ENCODE measurements around the gene LSM5. TPM values are rescaled to one million over a fixed set of nuclear protein-coding genes. Genes with fewer than 3 reads are reported as not detected.

Gene LSM5
- total RNA-seq, 1 experiment from 2014 or later = 104 TPM

DNA sequence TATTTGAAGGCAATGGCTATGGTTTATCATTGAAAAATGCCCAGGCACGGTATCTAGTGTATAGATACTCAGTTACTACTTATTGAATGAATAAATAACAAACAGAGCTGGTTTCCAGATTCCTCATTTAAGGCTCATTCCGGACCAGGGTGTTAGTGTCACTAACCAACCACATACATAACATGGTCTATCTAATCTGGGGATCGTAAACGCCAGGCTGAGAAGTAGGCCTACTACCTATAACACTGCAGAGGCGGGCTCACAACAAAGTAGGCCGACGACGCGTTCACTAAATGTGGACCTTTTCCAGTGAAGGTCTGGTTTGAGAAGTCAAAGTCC lies 423 bp downstream of the LSM5 start:
- Histone ChIP-seq H3K4me2 (peak overlapping the region; percentile 96), H3K79me2 (ENCODE audit: low read depth) (peaks cover 26% of the 10 kb centered on the region), H2AFZ (peak overlapping the region; percentile 92), H3K27ac (peak overlapping the region; percentile 66), H3K4me1 (replicated peaks; ENCODE audit: insufficient read depth) (peaks cover 23% of the 10 kb centered on the region), H3K9me2 (ENCODE audit: insufficient read depth) (no peaks in the 10 kb centered on the region), H3K27me3 (ENCODE audit: insufficient read depth, low read depth) (no peaks in the 10 kb centered on the region), H3K36me3 (ENCODE audit: low read depth) (peaks cover 17% of the 10 kb centered on the region; the same call in 1 of the 2 replicates), H3K4me3 (peak overlapping the region; percentile 67), H4K20me1 (ENCODE audit: insufficient read depth) (no peaks in the 10 kb centered on the region), H3F3A (ENCODE audit: insufficient read depth, low read depth) (peaks cover 18% of the 10 kb centered on the region; the same call in 1 of the 2 replicates), H3K9me3 (ENCODE audit: insufficient read depth, low read depth) (no peaks in the 10 kb centered on the region)
- TF ChIP-seq EZH2 (IDR thresholded peaks at IDR 0.05; ENCODE audit: low read depth) = no peak
- TF ChIP-seq, protein P1, sequence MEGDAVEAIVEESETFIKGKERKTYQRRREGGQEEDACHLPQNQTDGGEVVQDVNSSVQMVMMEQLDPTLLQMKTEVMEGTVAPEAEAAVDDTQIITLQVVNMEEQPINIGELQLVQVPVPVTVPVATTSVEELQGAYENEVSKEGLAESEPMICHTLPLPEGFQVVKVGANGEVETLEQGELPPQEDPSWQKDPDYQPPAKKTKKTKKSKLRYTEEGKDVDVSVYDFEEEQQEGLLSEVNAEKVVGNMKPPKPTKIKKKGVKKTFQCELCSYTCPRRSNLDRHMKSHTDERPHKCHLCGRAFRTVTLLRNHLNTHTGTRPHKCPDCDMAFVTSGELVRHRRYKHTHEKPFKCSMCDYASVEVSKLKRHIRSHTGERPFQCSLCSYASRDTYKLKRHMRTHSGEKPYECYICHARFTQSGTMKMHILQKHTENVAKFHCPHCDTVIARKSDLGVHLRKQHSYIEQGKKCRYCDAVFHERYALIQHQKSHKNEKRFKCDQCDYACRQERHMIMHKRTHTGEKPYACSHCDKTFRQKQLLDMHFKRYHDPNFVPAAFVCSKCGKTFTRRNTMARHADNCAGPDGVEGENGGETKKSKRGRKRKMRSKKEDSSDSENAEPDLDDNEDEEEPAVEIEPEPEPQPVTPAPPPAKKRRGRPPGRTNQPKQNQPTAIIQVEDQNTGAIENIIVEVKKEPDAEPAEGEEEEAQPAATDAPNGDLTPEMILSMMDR (conservative IDR thresholded peaks at IDR 0.05) = no peak
- peak in 1 of 2 experiments; percentile 40 for DNase-seq
- ChIA-PET POLR2A (ENCODE audit: unreplicated experiment) (interaction anchor here (0.5 to 0.6 kb wide), 2 partner anchors 638 to 1497 kb away, joined by 4 to 5 read pairs; no protein-coding TSS in a partner anchor), CTCF (no interaction called here)
- TSS peak; percentile 27 for BruUV-seq (replicated peaks)
- intact Hi-C loops (cut with micrococcal nuclease; ENCODE audit: unreplicated experiment) = loop anchor here (1.0 to 10.0 kb wide), 4 partner anchors 313 to 620 kb away; partner anchors contain the start of gene RP9

DNA sequence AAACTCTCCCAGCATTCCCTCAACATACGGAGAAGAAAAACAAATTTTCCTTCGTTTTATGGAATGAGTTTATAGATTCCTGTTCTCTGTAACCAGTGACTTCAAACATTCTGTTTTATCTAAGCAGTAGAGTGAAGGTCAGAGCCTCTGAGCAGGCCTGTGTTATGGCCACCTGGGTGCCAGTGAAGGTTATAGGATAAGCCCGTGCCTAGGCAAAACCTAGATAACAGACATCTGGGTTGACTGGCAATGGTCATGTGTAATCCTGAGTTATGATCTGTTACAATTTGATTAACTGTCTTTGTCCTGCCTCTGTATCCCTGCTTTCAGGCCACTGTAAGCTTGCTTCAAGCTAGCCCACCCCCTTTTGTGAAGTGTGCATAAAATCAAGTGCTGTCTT lies 8.3 kb downstream of the LSM5 start:
- no peaks in the 10 kb centered on the region; the same call in 1 of the 2 replicates for H3K27me3 ChIP-seq (ENCODE audit: insufficient read depth, low read depth)
- CTCF ChIA-PET = no interaction called here
- H4K20me1 ChIP-seq (ENCODE audit: insufficient read depth) = no peaks in the 10 kb centered on the region
- BruUV-seq (replicated peaks) = no TSS peak
- H3K36me3 ChIP-seq (ENCODE audit: low read depth) = peaks cover 11% of the 10 kb centered on the region; the same call in 1 of the 2 replicates
- DNase-seq = no peak
- H3K27ac ChIP-seq = no peak overlapping the region
- H3K9me3 ChIP-seq (ENCODE audit: insufficient read depth, low read depth) = no peaks in the 10 kb centered on the region
- POLR2A ChIA-PET (ENCODE audit: unreplicated experiment) = no interaction called here
- H3F3A ChIP-seq (ENCODE audit: insufficient read depth, low read depth) = no peaks in the 10 kb centered on the region
- H3K4me3 ChIP-seq = no peak overlapping the region
- intact Hi-C loops (cut with micrococcal nuclease; ENCODE audit: unreplicated experiment) = no loop called here
- no peak overlapping the region for H3K4me2 ChIP-seq
- no peaks in the 10 kb centered on the region for H3K4me1 ChIP-seq (replicated peaks; ENCODE audit: insufficient read depth)
- TF ChIP-seq, protein P1 (conservative IDR thresholded peaks at IDR 0.05) = no peak
- TF ChIP-seq EZH2 (IDR thresholded peaks at IDR 0.05; ENCODE audit: low read depth) = no peak
- H3K9me2 ChIP-seq (ENCODE audit: insufficient read depth) = no peaks in the 10 kb centered on the region
- H3K79me2 ChIP-seq (ENCODE audit: low read depth) = no peaks in the 10 kb centered on the region
- no peak overlapping the region for H2AFZ ChIP-seq

DNA sequence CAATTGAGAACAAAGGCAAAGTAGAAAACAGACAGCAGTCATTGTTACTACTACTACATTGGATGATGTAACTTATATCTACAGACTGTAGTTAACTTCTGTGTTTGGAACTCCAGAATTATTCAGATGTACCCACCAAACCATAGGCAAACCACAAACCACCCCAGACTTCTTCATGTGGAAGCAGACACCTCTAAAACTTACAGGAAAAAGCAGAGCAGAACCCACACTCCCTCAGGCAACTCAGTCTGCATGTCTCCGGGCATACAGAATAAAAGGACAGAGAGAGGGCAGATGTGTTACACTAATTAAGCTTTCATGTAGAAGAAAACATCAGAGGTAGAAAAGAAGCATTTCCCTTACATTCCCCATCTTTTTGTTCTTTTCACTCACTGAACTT lies 9.0 kb downstream of the LSM5 start:
- Histone ChIP-seq H3F3A (ENCODE audit: insufficient read depth, low read depth) (no peaks in the 10 kb centered on the region), H3K79me2 (ENCODE audit: low read depth) (no peaks in the 10 kb centered on the region), H3K27ac (no peak overlapping the region), H3K36me3 (ENCODE audit: low read depth) (peaks cover 4% of the 10 kb centered on the region; the same call in 1 of the 2 replicates), H3K9me2 (ENCODE audit: insufficient read depth) (no peaks in the 10 kb centered on the region), H3K4me1 (replicated peaks; ENCODE audit: insufficient read depth) (no peaks in the 10 kb centered on the region), H3K9me3 (ENCODE audit: insufficient read depth, low read depth) (no peaks in the 10 kb centered on the region), H3K27me3 (ENCODE audit: insufficient read depth, low read depth) (no peaks in the 10 kb centered on the region; the same call in 1 of the 2 replicates), H4K20me1 (ENCODE audit: insufficient read depth) (no peaks in the 10 kb centered on the region), H2AFZ (no peak overlapping the region), H3K4me2 (no peak overlapping the region), H3K4me3 (no peak overlapping the region)
- ChIA-PET CTCF (no interaction called here), POLR2A (ENCODE audit: unreplicated experiment) (no interaction called here)
- no peak for TF ChIP-seq EZH2 (IDR thresholded peaks at IDR 0.05; ENCODE audit: low read depth)
- TF ChIP-seq, protein P1 (conservative IDR thresholded peaks at IDR 0.05) = no peak
- DNase-seq = no peak
- no TSS peak for BruUV-seq (replicated peaks)
- intact Hi-C loops (cut with micrococcal nuclease; ENCODE audit: unreplicated experiment) = no loop called here
